ENCODE data around the gene HDAC4.

HDAC4 gene

GRCh38 chr2:239259603-239260298 lies 141.1 kb downstream of the HDAC4 start:
- no peak overlapping the region for H3K4me3 ChIP-seq (ENCODE audit: low read length)
- H3K4me1 ChIP-seq (ENCODE audit: control insufficient read depth, insufficient read depth, low read length): peaks cover 21% of the 10 kb centered on the region
- H3K27me3 ChIP-seq (ENCODE audit: control insufficient read depth, insufficient read depth, low read length): no peaks in the 10 kb centered on the region
- no peaks in the 10 kb centered on the region for H3K36me3 ChIP-seq (ENCODE audit: control insufficient read depth, insufficient read depth, low read length)
- no peaks in the 10 kb centered on the region for H3K9me3 ChIP-seq (ENCODE audit: control insufficient read depth, low read length)
- no peak overlapping the region for H3K9ac ChIP-seq (ENCODE audit: low read length)

GRCh38 chr2:239259173-239259572 lies 141.6 kb downstream of the HDAC4 start:
- H3K9me3 ChIP-seq (ENCODE audit: control insufficient read depth, low read length): no peaks in the 10 kb centered on the region
- H3K27me3 ChIP-seq (ENCODE audit: control insufficient read depth, insufficient read depth, low read length): no peaks in the 10 kb centered on the region
- H3K36me3 ChIP-seq (ENCODE audit: control insufficient read depth, insufficient read depth, low read length): no peaks in the 10 kb centered on the region
- H3K4me3 ChIP-seq (ENCODE audit: low read length): no peak overlapping the region
- H3K9ac ChIP-seq (ENCODE audit: low read length): no peak overlapping the region
- H3K4me1 ChIP-seq (ENCODE audit: control insufficient read depth, insufficient read depth, low read length): peaks cover 15% of the 10 kb centered on the region

GRCh38 chr2:239258248-239258647 lies 142.6 kb downstream of the HDAC4 start:
- Histone ChIP-seq H3K9me3 (ENCODE audit: control insufficient read depth, low read length) (no peaks in the 10 kb centered on the region), H3K4me1 (ENCODE audit: control insufficient read depth, insufficient read depth, low read length) (peaks cover 9% of the 10 kb centered on the region)

GRCh38 chr2:239257511-239257937 lies 143.3 kb downstream of the HDAC4 start:
- H3K27me3 ChIP-seq (ENCODE audit: control insufficient read depth, insufficient read depth, low read length): no peaks in the 10 kb centered on the region
- no peak overlapping the region for H3K9ac ChIP-seq (ENCODE audit: low read length)
- H3K4me1 ChIP-seq (ENCODE audit: control insufficient read depth, insufficient read depth, low read length): peaks cover 9% of the 10 kb centered on the region
- no peaks in the 10 kb centered on the region for H3K36me3 ChIP-seq (ENCODE audit: control insufficient read depth, insufficient read depth, low read length)
- no peaks in the 10 kb centered on the region for H3K9me3 ChIP-seq (ENCODE audit: control insufficient read depth, low read length)
- H3K4me3 ChIP-seq (ENCODE audit: low read length): no peak overlapping the region

More at GRCh38 chr2:239258248-239258647, 142.6 kb downstream of the HDAC4 start:
- Histone ChIP-seq H3K36me3 (ENCODE audit: control insufficient read depth, insufficient read depth, low read length) (no peaks in the 10 kb centered on the region), H3K27me3 (ENCODE audit: control insufficient read depth, insufficient read depth, low read length) (no peaks in the 10 kb centered on the region), H3K4me3 (ENCODE audit: low read length) (no peak overlapping the region), H3K9ac (ENCODE audit: low read length) (no peak overlapping the region)

GRCh38 chr2:239256350-239256743 lies 144.5 kb downstream of the HDAC4 start:
- H3K4me3 ChIP-seq (ENCODE audit: low read length): no peak overlapping the region
- H3K36me3 ChIP-seq (ENCODE audit: control insufficient read depth, insufficient read depth, low read length): no peaks in the 10 kb centered on the region
- H3K9me3 ChIP-seq (ENCODE audit: control insufficient read depth, low read length): no peaks in the 10 kb centered on the region
- H3K4me1 ChIP-seq (ENCODE audit: control insufficient read depth, insufficient read depth, low read length): peaks cover 9% of the 10 kb centered on the region
- no peaks in the 10 kb centered on the region for H3K27me3 ChIP-seq (ENCODE audit: control insufficient read depth, insufficient read depth, low read length)
- no peak overlapping the region for H3K9ac ChIP-seq (ENCODE audit: low read length)

- Histone ChIP-seq H3K36me3 (ENCODE audit: control insufficient read depth, insufficient read depth, low read length) (no peaks in the 10 kb centered on the region), H3K9ac (ENCODE audit: low read length) (no peak overlapping the region), H3K4me3 (ENCODE audit: low read length) (no peak overlapping the region), H3K9me3 (ENCODE audit: control insufficient read depth, low read length) (no peaks in the 10 kb centered on the region), H3K4me1 (ENCODE audit: control insufficient read depth, insufficient read depth, low read length) (peaks cover 5% of the 10 kb centered on the region), H3K27me3 (ENCODE audit: control insufficient read depth, insufficient read depth, low read length) (no peaks in the 10 kb centered on the region)
These were observed 145.0 kb downstream of the HDAC4 start for GRCh38 chr2:239255628-239256349.

GRCh38 chr2:239255218-239255617 lies 145.6 kb downstream of the HDAC4 start:
- no peaks in the 10 kb centered on the region for H3K9me3 ChIP-seq (ENCODE audit: control insufficient read depth, low read length)
- H3K27me3 ChIP-seq (ENCODE audit: control insufficient read depth, insufficient read depth, low read length): no peaks in the 10 kb centered on the region
- H3K36me3 ChIP-seq (ENCODE audit: control insufficient read depth, insufficient read depth, low read length): no peaks in the 10 kb centered on the region
- H3K4me1 ChIP-seq (ENCODE audit: control insufficient read depth, insufficient read depth, low read length): peaks cover 5% of the 10 kb centered on the region
- no peak overlapping the region for H3K4me3 ChIP-seq (ENCODE audit: low read length)
- no peak overlapping the region for H3K9ac ChIP-seq (ENCODE audit: low read length)

GRCh38 chr2:239253701-239254436 lies 147.0 kb downstream of the HDAC4 start:
- no peaks in the 10 kb centered on the region for H3K9me3 ChIP-seq (ENCODE audit: control insufficient read depth, low read length)
- H3K4me3 ChIP-seq (ENCODE audit: low read length): no peak overlapping the region
- peaks cover 5% of the 10 kb centered on the region for H3K4me1 ChIP-seq (ENCODE audit: control insufficient read depth, insufficient read depth, low read length)
- H3K9ac ChIP-seq (ENCODE audit: low read length): no peak overlapping the region
- no peaks in the 10 kb centered on the region for H3K36me3 ChIP-seq (ENCODE audit: control insufficient read depth, insufficient read depth, low read length)
- H3K27me3 ChIP-seq (ENCODE audit: control insufficient read depth, insufficient read depth, low read length): no peaks in the 10 kb centered on the region

- Histone ChIP-seq H3K4me3 (ENCODE audit: low read length) (no peak overlapping the region), H3K4me1 (ENCODE audit: control insufficient read depth, insufficient read depth, low read length) (peaks cover 5% of the 10 kb centered on the region), H3K9me3 (ENCODE audit: control insufficient read depth, low read length) (no peaks in the 10 kb centered on the region), H3K27me3 (ENCODE audit: control insufficient read depth, insufficient read depth, low read length) (no peaks in the 10 kb centered on the region), H3K36me3 (ENCODE audit: control insufficient read depth, insufficient read depth, low read length) (no peaks in the 10 kb centered on the region), H3K9ac (ENCODE audit: low read length) (no peak overlapping the region)
These were observed 147.6 kb downstream of the HDAC4 start for GRCh38 chr2:239253264-239253663.

GRCh38 chr2:239252801-239253200 lies 148.0 kb downstream of the HDAC4 start:
- Histone ChIP-seq H3K4me3 (ENCODE audit: low read length) (no peak overlapping the region), H3K4me1 (ENCODE audit: control insufficient read depth, insufficient read depth, low read length) (peaks cover 8% of the 10 kb centered on the region), H3K9me3 (ENCODE audit: control insufficient read depth, low read length) (no peaks in the 10 kb centered on the region)

GRCh38 chr2:239252393-239252792 lies 148.4 kb downstream of the HDAC4 start:
- peaks cover 12% of the 10 kb centered on the region for H3K4me1 ChIP-seq (ENCODE audit: control insufficient read depth, insufficient read depth, low read length)
- no peaks in the 10 kb centered on the region for H3K27me3 ChIP-seq (ENCODE audit: control insufficient read depth, insufficient read depth, low read length)
- no peak overlapping the region for H3K4me3 ChIP-seq (ENCODE audit: low read length)

More at GRCh38 chr2:239252801-239253200, 148.0 kb downstream of the HDAC4 start:
- Histone ChIP-seq H3K36me3 (ENCODE audit: control insufficient read depth, insufficient read depth, low read length) (no peaks in the 10 kb centered on the region), H3K9ac (ENCODE audit: low read length) (no peak overlapping the region), H3K27me3 (ENCODE audit: control insufficient read depth, insufficient read depth, low read length) (no peaks in the 10 kb centered on the region)

GRCh38 chr2:239251971-239252370 lies 148.8 kb downstream of the HDAC4 start:
- H3K27me3 ChIP-seq (ENCODE audit: control insufficient read depth, insufficient read depth, low read length): no peaks in the 10 kb centered on the region
- H3K36me3 ChIP-seq (ENCODE audit: control insufficient read depth, insufficient read depth, low read length): no peaks in the 10 kb centered on the region
- no peak overlapping the region for H3K9ac ChIP-seq (ENCODE audit: low read length)
- H3K4me3 ChIP-seq (ENCODE audit: low read length): no peak overlapping the region
- peaks cover 16% of the 10 kb centered on the region for H3K4me1 ChIP-seq (ENCODE audit: control insufficient read depth, insufficient read depth, low read length)
- H3K9me3 ChIP-seq (ENCODE audit: control insufficient read depth, low read length): no peaks in the 10 kb centered on the region

More at GRCh38 chr2:239252393-239252792, 148.4 kb downstream of the HDAC4 start:
- Histone ChIP-seq H3K9ac (ENCODE audit: low read length) (no peak overlapping the region), H3K9me3 (ENCODE audit: control insufficient read depth, low read length) (no peaks in the 10 kb centered on the region), H3K36me3 (ENCODE audit: control insufficient read depth, insufficient read depth, low read length) (no peaks in the 10 kb centered on the region)

Data from mucosa of stomach (tissue), 1 donor.